SK-MEL-5 (cell line): Measurements from ENCODE around the gene VAX1. TPM values are rescaled to one million over a fixed set of nuclear protein-coding genes. Genes with fewer than 3 reads are reported as not detected.
A peak's percentile ranks its signal among the peaks of the same experiment; 100 is the strongest.
"Not testable (repeated sequence)": the region's sequence is repeated elsewhere in the genome, so short reads cannot be mapped to it uniquely, and the experiment has no call there.

Source experiments
- DNase-seq: peaks from one replicate; pipeline ENCODE4 v3.0.0-alpha.2; 2016; ENCODE audit warnings: low read depth, low spot score
- in situ Hi-C: cut with HindIII; loops from 2 replicates; pipeline ENCODE4 v1.10.0; 2016; ENCODE audit warnings: low sequenced_read_pairs, high pct_unique_total_duplicates, low pct_unique_long_range_greater_than_20kb
- total RNA-seq: library from RNA; depleted of rRNA; stranded (reverse); fragments of >200 nt; shearing (Covaris generic); gene quantifications from 2 replicates; pipeline ENCODE4 v1.2.3, GENCODE V29; 2014

VAX1 gene
- total RNA-seq, 1 experiment from 2014 or later, result 1.1 TPM

DNA sequence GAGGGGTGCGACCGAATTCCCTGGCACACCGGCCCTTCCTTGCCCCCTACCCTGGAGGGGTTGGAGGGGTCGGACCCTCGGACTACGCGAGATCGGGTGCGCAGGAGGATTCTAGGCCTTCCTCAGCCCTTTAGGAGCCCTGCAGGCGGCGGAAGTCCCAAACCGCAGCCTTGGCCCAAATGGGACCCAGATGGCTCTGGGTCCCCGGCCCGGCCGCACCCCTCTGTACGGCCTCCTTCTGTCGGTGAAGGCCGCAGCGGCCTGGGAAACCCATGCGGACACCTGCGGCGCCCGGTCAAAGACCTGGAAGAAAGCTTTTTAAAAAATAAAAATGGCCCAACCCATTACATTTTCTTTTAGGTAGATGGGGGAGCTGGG lies 2.4 kb upstream of the VAX1 start:
- no peak for DNase-seq
- in situ Hi-C loops, result no loop called here

DNA sequence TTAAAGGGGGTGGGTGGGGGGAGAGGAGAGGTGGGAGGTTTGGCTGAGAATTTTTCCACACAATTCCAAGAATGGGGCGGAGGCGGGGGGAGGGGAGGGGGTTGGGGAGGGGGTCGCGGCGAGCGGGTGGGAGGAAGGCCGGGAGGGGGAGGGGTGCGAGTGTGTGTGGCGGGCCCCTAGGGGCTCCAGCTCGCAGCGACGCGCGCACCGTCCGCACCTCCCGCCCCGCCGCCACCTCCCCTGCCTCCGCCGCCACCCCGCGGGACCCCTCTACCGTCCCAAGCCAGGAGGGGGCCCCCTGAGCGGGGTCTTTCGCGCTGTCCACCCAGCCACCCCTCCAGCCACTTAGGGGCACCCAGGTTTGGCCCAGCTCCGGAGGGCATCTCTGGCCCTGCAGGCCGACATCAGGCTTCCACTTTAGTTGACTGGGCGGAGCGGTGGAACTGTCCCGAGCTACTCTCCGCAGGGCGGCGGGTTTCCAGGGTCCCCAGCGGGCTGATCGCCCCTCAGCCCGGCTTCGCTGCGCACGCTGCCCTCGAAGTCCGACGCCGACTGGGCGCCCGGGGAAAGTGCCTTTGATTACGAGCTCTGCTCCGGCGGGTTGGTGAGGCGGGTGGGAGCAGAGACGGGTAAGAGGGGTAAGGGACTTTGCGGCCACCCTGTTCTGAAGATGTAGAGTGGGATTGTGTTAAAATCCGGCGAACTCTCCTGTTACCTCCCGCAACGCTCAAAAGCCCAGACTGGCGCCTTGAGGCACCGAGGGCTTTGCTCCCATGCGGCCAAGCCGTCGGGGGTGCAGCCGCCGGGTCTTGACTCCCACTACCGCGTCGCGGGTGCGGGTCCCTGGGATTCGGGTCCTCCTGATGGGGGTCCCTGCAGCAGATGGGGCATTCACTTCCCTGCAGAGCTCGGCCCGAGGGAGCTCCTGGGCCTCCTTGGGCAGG lies 1.8 kb upstream of the VAX1 start:
- in situ Hi-C loops, result no loop called here
- DNase-seq, result no peak

DNA sequence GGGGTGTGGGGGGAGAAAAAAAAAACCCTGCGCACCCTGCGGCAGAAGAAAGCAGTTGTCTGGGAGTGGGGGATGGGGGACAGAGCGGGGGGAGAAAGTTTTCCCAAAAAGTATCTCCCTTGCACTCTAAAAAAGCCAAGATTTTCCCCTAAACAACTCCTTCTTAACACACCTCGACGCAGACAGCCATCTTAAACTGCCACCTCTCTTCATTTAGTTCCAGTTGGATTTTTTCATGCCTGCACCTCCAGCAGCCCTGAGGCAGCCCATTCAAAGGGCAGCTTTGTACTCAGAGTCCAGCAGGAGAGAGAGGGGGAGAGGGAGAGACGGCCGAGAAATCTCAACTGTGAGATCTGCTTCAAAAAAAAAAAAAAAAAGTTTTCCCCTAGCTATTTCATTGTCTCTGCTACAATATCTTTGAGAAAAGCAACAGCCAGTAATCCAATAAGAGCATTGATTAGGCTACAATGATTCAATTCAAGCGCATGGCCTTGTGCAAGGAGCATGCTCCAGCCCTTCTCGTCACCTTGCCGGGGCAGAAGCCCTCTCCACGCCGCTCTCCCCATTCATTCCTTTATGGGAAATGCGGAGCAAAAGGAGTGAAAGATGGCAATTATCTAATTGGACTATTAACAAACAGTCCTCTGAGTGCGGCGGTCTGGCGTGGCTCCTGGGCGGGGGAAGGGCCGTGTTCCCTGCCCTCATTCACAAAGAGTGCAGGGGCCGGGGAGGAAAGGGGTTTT lies 939 bp upstream of the VAX1 start:
- DNase-seq, result peak; percentile 80
- in situ Hi-C loops, result no loop called here

DNA sequence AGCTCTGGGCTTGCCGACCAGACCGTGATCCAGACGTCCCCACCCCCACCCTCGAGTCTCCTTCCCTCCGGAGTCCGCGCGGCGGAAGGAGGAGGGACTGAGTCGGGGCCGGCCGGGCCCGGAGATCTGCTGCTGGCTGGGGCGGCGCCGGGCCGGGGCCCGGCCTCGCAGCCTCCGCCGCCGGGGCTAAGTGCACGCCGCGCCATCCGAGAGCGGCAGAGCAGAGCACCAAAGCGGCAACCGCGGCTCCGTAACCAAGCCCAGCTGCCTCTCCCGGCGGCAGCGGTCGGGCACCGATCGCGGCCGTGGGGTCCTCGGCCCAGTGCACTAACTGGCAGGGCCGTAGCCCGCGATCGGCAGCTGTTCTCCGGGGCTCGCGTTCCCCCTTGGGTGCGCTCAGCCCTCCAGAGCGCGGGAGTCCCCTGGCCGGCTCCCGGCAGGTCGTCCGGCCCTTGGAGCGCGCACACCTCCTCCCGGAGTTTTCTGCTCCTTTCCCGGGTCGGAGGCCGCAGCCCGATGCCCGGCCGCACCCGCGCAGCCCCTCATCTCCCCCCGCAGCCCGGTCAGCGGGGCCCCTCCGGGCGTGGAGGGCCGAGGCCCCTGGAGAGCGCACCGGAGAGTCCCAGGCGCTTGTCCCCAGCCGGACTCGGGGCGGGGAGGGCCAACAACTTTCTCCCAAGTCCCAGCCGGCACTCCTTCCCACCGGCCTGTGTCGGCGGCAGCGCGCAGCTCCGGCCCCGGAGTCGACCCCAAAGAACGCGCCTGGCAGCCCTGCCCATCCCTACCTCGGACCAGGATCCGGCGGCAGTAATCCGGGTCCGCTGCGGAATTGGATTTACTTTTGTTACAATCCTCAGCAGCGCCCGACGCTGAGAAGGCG lies 799 bp downstream of the VAX1 start:
- in situ Hi-C loops, result no loop called here
- peak; percentile 65 for DNase-seq

DNA sequence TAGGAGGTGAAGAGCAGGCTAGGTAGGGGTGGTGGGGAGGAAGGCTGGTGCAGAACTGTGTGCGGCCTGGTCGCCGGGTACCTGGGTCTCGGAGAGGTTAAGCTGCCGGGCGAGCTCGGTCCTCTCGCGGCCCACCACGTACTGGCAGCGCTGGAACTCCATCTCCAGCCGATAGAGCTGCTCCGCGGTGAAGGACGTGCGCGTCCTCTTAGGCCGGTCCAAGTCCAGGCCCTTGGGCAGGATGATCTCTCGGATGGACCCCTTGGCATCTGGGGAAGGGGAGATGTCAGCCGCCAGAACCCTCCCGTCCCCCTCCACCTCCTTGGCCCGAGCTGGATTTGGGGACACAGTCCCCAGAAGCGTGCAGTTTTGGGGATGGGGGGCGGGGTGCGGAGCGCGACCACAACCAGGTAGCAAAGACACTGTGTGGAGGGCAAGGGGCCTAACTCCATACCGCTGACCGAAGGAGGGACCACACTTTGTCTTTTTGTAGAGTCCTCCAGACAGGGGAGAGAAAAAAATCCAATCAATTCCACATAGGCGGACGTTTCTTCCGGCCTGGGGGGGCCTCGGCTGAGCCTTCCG lies 1.6 kb downstream of the VAX1 start:
- no peak for DNase-seq
- in situ Hi-C loops, result no loop called here

DNA sequence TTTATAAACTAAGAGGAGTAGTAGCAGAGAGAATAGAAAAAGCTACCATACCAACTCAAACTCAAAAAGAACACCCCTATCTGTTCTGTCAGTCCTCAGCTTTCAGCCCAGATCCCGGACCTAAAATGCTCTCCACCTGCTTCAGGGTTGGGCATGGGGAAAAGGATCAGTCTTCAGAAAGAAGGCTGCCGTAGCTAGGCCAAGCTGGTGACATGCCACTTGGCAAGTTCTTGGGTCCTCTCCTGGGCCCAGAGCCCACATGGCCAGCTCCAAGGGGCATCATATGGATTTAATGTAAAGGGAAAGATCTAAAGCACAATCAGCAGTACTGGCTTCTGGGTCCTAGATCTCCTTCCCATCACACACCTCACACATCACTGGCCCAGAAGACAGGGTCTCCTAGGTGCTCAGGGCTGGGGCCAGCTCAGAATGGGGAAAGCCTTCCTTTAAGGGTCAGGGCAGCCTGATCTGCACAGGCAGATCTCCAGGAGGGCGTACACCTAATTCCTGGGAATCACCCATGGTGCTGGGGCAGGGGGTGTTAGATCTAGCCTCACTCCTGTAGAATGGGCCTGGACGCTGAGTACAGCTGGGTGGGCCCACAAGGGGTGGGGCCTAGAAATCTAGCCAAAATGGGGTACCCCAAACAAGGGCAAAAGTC lies 2.5 kb downstream of the VAX1 start:
- DNase-seq, result no peak
- in situ Hi-C loops, result no loop called here

DNA sequence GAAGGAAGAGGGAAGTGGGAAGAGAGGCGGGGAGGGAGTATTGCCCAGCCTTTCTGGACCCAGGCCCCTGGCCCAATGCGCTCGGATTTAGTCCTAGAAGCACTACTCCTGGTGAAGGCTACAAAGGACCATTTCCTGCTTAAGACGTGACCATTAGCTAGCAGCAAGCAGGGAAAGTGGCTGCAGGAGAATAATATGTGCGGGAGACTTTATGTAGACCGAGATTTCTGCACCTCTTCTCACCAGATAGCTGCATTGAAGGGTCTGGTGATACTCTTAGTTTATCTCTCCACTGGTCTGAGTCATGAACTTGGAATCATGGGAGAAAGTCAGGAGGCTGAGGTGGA lies 3.1 kb downstream of the VAX1 start:
- in situ Hi-C loops, result no loop called here
- no peak for DNase-seq

DNA sequence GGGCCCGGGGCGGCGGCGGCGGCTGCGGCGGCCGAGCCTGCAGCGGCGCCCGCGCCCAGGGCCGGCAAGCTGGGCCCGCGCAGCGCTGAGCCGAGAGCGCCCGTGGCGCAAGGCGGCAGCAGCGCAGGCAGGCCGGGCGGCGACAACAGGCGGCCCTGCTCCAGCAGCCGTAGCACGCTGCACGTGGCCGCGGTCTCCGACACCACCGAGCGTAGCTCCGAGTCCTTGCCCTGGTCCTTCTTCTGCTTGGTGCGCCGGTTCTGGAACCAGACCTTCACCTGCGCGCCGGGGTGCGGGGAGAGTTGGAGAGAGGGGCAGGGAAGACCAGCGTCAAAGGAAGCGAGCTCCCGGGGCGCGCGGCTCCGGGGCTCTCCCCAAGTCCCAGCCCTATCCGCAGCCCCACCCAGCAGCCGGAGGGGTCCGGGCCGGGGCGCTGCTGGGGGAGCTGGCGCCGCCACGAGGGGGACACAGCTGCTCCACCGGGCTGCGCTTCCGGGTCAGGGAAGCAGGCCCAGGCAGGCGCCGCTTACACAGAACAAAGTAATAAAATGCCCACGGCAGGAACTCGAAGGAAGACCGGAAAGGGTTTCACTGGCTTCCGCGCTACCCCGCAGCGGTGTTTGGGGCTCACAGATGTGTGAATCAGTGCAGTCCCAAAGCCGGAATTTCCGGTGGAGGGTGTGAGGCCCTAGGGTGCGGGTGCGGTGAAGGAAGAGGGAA lies 3.6 kb downstream of the VAX1 start:
- DNase-seq, result no peak
- in situ Hi-C loops, result no loop called here

DNA sequence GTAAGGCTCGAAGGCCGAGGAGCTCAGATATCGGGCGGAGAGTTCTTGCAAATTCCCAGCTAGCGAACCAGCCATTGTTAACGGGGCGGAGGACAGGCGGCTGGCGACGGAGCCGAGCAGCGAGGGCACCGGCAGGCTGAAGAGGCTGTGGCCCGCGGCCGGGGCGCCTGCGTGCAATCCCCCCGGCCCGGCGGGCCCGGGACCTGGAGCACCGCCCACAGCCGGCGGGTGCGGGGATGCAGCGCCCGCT lies 4.1 kb downstream of the VAX1 start:
- DNase-seq, result no peak
- in situ Hi-C loops, result no loop called here

DNA sequence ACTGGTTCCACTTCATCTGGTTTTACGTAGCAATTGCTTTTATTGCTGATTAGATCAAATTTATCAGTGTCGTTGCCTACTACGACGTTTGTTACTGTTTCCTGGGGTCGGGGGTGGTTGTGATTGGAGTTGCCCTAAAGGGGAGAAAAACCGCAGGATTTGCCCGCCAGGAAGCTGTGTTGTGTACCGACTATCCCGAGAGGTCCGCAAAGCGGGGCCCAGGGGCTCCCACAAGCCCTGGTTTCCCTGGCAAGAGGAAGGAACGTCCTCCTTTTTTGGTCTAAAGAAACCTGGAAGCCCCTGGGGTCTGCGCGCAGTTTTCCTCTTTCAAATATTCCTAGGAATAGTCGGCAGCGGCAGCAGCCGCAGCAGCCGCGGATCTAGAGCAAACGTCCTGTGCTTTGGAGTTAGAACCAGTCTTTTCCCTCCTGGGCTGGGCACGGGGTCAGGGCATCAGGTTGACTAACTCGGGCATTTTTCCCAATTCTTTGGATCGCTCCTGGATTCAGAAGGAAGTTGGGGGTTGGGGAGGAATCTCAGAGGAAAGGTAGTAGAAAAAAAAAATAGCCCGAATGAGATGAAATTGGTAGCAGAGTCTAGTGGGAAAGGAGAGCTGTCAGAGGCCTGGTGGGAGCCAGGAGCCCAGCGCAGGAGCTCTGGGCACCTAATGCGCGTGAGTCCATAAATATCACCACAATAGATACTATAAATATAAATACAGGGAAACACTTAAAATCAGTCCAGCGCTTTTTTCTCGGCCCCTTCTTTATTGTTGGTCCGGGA lies 4.6 kb downstream of the VAX1 start:
- in situ Hi-C loops, result no loop called here
- no peak for DNase-seq

DNA sequence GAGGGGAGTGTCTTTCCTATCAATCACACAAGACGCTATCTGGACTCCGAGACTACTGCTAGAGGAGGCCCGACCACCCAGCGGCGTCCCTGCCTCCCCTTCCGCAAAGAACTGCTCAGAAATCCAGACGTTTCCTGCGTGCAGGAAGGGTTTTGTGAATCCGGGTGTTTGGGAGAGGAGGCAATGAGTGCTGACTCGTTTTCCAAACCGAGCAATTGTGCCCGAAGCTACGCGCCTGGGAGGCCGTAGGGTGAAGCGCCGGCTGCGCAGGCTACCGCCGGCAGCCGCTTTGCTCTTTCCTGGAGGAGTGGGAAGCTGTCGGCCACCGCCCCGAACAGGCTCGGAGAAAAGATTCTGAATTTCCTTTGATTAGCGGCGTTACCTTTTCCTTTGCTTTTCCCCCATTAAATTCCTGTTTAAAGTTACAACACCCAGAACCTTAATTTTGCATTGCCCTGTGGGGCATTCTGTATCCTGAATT lies 5.3 kb downstream of the VAX1 start:
- no peak for DNase-seq
- in situ Hi-C loops, result no loop called here

DNA sequence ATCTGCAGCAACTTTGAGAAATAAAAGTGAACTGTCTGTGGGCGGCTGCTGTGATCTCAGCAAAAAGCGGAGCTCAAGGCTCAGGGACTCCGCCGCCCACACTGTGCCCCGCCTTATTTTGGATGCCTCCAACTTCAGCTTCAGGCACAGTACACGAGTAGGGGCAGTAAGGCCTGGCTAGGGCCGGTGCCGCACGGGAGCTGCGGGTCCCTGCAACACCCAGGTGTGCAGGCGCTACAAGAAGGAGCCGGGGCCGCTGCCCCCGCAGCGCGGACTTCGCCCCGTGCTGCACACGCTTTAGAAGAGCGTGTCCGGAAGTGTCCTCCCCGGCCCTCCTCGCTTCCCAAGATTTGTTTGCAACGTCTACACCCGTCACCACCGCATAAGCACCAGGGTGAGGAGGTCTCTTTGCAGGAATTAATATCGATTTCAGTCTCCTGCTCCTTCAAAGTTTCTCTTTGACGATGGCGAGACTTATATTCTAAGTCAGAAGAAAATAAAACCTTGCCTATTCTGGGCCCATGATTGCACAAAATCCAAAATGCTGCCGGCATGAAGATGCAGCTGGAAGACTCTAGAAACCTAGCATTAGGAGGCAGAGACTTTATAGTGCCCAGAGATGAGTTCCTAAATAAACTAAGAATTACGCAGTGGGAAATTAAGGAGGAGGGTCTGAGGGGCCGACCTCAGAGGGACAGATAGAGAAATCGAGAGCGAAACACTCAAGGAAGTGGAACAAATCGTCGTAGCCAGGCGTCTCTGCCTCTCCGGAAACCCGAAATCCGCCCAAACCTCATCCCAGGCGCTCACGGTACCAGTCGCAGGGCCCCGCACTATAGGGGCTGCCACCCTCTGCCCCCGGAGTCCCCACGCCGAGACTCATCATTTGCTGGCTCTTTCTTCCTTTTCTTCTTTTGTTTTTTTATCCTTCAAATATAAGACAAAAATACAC lies 6.4 kb downstream of the VAX1 start:
- in situ Hi-C loops, result no loop called here
- DNase-seq, result no peak

DNA sequence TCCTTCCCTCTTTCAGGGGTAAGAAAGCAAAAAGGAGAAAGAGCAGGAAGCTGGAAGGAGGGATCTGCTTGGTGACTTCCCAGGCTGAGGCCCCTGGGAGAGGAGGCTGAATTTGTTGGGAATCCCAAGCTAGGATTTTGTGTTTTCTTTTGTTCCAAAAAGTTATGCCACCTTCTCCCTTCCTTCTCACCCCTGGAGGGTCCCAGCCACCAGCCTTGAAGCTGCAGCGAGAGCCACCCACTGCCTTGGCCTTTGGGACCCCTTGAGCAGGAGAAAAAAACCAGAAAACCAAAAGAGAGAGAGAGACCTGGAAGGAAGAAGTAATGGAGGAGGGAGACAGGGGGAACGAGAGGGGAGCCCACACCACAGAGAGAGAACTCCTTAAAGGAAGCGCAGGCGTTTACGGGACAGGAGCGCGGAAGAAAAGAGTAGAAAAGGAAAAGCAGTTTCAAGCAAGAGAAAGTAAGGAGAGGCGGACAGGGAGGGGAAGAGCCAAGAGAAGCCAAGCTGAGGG lies 7.2 kb downstream of the VAX1 start:
- no peak for DNase-seq
- in situ Hi-C loops, result no loop called here

DNA sequence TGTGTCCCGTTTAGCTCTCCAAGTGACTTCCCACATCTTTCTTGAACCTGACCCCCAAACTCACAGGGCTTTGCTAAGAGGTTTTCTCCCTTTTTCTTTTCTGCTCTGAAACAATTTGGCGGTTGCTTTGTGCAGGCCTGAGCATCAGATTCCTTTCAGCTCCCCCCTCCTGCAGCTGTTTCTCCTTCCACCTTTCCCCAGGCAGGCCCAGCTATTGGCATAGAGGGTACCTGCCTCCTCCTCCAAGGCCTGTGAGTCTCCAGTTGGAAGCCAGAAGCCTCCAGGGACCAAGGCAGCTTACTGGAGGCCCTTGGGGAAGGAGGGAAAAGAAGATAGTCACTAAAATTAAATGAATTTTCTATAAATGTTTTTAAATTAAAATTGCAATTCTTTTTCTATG lies 7.7 kb downstream of the VAX1 start:
- in situ Hi-C loops, result no loop called here
- DNase-seq, result no peak

DNA sequence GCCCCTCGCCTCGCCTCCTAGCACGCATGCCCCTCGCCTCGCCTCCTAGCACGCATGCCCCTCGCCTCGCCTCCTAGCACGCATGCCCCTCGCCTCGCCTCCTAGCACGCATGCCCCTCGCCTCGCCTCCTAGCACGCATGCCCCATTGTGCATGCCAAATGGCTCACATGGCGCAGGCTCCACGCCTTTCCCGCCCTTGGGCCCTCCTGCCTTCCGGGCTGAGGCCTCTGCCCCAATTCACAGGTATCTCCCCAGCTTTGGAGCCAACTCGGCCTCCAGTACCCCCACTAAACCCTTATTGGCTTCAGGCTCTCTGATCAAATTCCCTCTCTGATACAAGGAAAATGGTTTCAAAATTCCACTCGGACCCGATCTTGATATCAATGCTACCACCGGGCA lies 11.4 kb downstream of the VAX1 start:
- in situ Hi-C loops, DNase-seq: not testable (repeated sequence)
